Measurements from ENCODE around the gene ADORA2A. TPM values are rescaled to one million over a fixed set of nuclear protein-coding genes. Genes with fewer than 3 reads are reported as not detected.

Gene ADORA2A
- total and polyA plus RNA-seq, 2 of the 13 experiments (the other 11 are each of a cell fraction or from before 2014, with no cell fraction given), result 3.3 to 5.0 TPM

- 0 out of 2 replicates have a peak, but pooled peaks have one; percentile 16 for TF ChIP-seq ZNF574 (CRISPR knock-in tag; IDR thresholded peaks at IDR 0.05)
- no peak for TF ChIP-seq PRDM4 (CRISPR knock-in tag; IDR thresholded peaks at IDR 0.05; ENCODE audit: borderline replicate concordance)
- no peak; the same call in 1 of the 2 replicates for TF ChIP-seq ZNF710 (CRISPR knock-in tag; IDR thresholded peaks at IDR 0.05; ENCODE audit: borderline replicate concordance)
- no peak for TF ChIP-seq DNMT1 (CRISPR knock-in tag; IDR thresholded peaks at IDR 0.05)
- no peak for TF ChIP-seq CBX1 (IDR thresholded peaks at IDR 0.05; ENCODE audit: low read depth)
- TF ChIP-seq ARHGAP35 (CRISPR knock-in tag; IDR thresholded peaks at IDR 0.05; ENCODE audit: borderline replicate concordance), result no peak
- TF ChIP-seq ZNF619 (CRISPR knock-in tag; IDR thresholded peaks at IDR 0.05), result no peak
- no peak for TF ChIP-seq ATF4 (CRISPR knock-in tag; IDR thresholded peaks at IDR 0.05)
- no peak for TF ChIP-seq NFE2L2 (IDR thresholded peaks at IDR 0.05; ENCODE audit: low read length)
- no peak for TF ChIP-seq ZNF225 (CRISPR knock-in tag; IDR thresholded peaks at IDR 0.05)
- TF ChIP-seq HINFP (CRISPR knock-in tag; IDR thresholded peaks at IDR 0.05; ENCODE audit: low read depth), result no peak
- TF ChIP-seq ZFP37 (CRISPR knock-in tag; IDR thresholded peaks at IDR 0.05; ENCODE audit: borderline replicate concordance), result no peak
- TF ChIP-seq MIER3 (CRISPR knock-in tag; IDR thresholded peaks at IDR 0.05; ENCODE audit: borderline replicate concordance), result no peak
- no peak for TF ChIP-seq CENPX (CRISPR knock-in tag; IDR thresholded peaks at IDR 0.05)
Observed at GRCh38 chr22:24423519-24424000, 3.8 kb upstream of the ADORA2A start (continued).

All from HepG2 (cell line).